ENCODE data around the gene GLT8D1. TPM values are rescaled to one million over a fixed set of nuclear protein-coding genes. Genes with fewer than 3 reads are reported as not detected.
"Not testable (repeated sequence)": the region's sequence is repeated elsewhere in the genome, so short reads cannot be mapped to it uniquely, and the experiment has no call there.

GLT8D1 gene
- total RNA-seq, 2 donors from 2014 or later, result 68.1 to 71.3 TPM

- Histone ChIP-seq H3K36me3 (peaks cover 2 to 6% of the 10 kb centered on the region in 2 donors), H3K9me3 (no peaks in the 10 kb centered on the region), H3K27me3 (replicated peaks; ENCODE audit: insufficient read depth) (no peaks in the 10 kb centered on the region), H3K27ac (no peak overlapping the region), H3K4me1 (replicated peaks) (no peaks in the 10 kb centered on the region), H3K4me3 (no peak overlapping the region)
- intact Hi-C loops (cut with DNase I), result no loop called here
- WGBS, result 95% methylated on average over 6 of the region's 6 CpGs
- DNase-seq (ENCODE audit: low spot score), result no peak
- TF ChIP-seq POLR2A (IDR thresholded peaks at IDR 0.05), result no peak
- no peak for TF ChIP-seq CTCF (IDR thresholded peaks at IDR 0.05)
- TF ChIP-seq POLR2AphosphoS5 (IDR thresholded peaks at IDR 0.05), result no peak
These were observed 27.1 kb downstream of the GLT8D1 start for GRCh38 chr3:52678265-52679198.

GRCh38 chr3:52676201-52676600 lies 29.4 kb downstream of the GLT8D1 start:
- H3K4me1 ChIP-seq (replicated peaks); H3K36me3 ChIP-seq; H3K27ac ChIP-seq; H3K27me3 ChIP-seq (replicated peaks; ENCODE audit: insufficient read depth); DNase-seq (ENCODE audit: low spot score); intact Hi-C loops (cut with DNase I); H3K9me3 ChIP-seq; H3K4me3 ChIP-seq: not testable (repeated sequence)
- WGBS, result 86% methylated on average over 3 of the region's 3 CpGs

GRCh38 chr3:52671676-52672075 lies 33.9 kb downstream of the GLT8D1 start:
- Histone ChIP-seq H3K9me3 (no peaks in the 10 kb centered on the region), H3K4me3 (no peak overlapping the region), H3K27ac (no peak overlapping the region), H3K4me1 (replicated peaks) (no peaks in the 10 kb centered on the region), H3K36me3 (peaks cover 0 to 2% of the 10 kb centered on the region in 2 donors), H3K27me3 (replicated peaks; ENCODE audit: insufficient read depth) (no peaks in the 10 kb centered on the region)
- DNase-seq (ENCODE audit: low spot score), result no peak
- TF ChIP-seq POLR2A (IDR thresholded peaks at IDR 0.05) (no peak), POLR2AphosphoS5 (IDR thresholded peaks at IDR 0.05) (no peak), CTCF (IDR thresholded peaks at IDR 0.05) (no peak)
- 61% methylated on average over 1 of the region's 1 CpG for WGBS
- intact Hi-C loops (cut with DNase I), result no loop called here

GRCh38 chr3:52670621-52671521 lies 34.7 kb downstream of the GLT8D1 start:
- intact Hi-C loops (cut with DNase I), result no loop called here

More at GRCh38 chr3:52670621-52671521, 34.7 kb downstream of the GLT8D1 start:
- Histone ChIP-seq H3K36me3 (peaks cover 0 to 2% of the 10 kb centered on the region in 2 donors), H3K9me3 (no peaks in the 10 kb centered on the region), H3K27ac (no peak overlapping the region), H3K27me3 (replicated peaks; ENCODE audit: insufficient read depth) (no peaks in the 10 kb centered on the region), H3K4me3 (no peak overlapping the region), H3K4me1 (replicated peaks) (no peaks in the 10 kb centered on the region)
- WGBS, result 73% methylated on average over 9 of the region's 9 CpGs
- no peak for TF ChIP-seq POLR2A (IDR thresholded peaks at IDR 0.05)
- TF ChIP-seq POLR2AphosphoS5 (IDR thresholded peaks at IDR 0.05), result no peak
- no peak for TF ChIP-seq CTCF (IDR thresholded peaks at IDR 0.05)
- no peak for DNase-seq (ENCODE audit: low spot score)

Data from prostate gland (tissue), 2 donors.